Measurements from ENCODE around the gene EMD. TPM values are rescaled to one million over a fixed set of nuclear protein-coding genes. Genes with fewer than 3 reads are reported as not detected.
"Not testable (repeated sequence)": the region's sequence is repeated elsewhere in the genome, so short reads cannot be mapped to it uniquely, and the experiment has no call there.

Gene EMD
- total RNA-seq, 1 experiment from 2014 or later, result 115 TPM

DNA sequence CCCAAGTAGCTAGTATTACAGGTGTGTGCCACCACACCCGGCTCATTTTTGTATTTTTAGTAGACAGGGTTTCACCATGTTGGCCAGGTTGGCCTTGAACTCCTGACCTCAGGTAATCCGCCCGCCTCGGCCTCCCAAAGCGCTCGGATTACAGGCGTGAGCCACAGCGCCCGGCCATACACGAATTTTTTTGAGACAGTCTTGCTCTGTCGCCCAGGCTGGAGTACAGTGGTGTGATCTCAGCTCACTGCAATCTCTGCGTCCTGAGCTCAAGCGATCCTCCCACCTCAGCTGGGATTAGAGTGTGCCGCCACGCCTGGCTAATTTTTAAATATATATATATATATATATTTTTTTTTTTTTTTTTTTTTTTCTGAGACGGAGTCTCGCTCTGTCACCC is 17.3 kb downstream of the EMD start:
- Histone ChIP-seq H3K9me3 (ENCODE audit: control insufficient read depth, low read depth, low read length) (peaks cover 22% of the 10 kb centered on the region), H3K23me2 (ENCODE audit: insufficient read length, low read depth, low read length, poor library complexity, severe bottlenecking) (peaks cover 16% of the 10 kb centered on the region)
- not testable (repeated sequence) for DNase-seq; H3K79me1 ChIP-seq (ENCODE audit: insufficient read depth, low read depth, low read length, poor library complexity, severe bottlenecking); H4K5ac ChIP-seq (ENCODE audit: insufficient read length, low read depth, low read length); H3K18ac ChIP-seq (ENCODE audit: insufficient read length, low read depth, low read length); H3K9ac ChIP-seq (ENCODE audit: extremely low read depth, insufficient read length, low read length); H2AK5ac ChIP-seq (ENCODE audit: insufficient read length, low read length); H3K23ac ChIP-seq (ENCODE audit: insufficient read length, low read depth, low read length); H3K4me1 ChIP-seq (ENCODE audit: insufficient read depth, low read length); H2BK5ac ChIP-seq (ENCODE audit: insufficient read length, low read length); H2BK20ac ChIP-seq (ENCODE audit: low read depth, low read length, poor library complexity, severe bottlenecking); H4K91ac ChIP-seq (ENCODE audit: insufficient read length, low read depth, low read length); H3K4ac ChIP-seq (ENCODE audit: low read depth, low read length); H3K4me2 ChIP-seq (ENCODE audit: insufficient read depth, insufficient read length, low read length); H3K79me2 ChIP-seq (ENCODE audit: insufficient read depth, low read length); H2BK12ac ChIP-seq (ENCODE audit: insufficient read length, low read depth, low read length); H3T11ph ChIP-seq (ENCODE audit: low read length); H3K27me3 Mint-ChIP-seq (ENCODE audit: low read depth); H3K27ac ChIP-seq (ENCODE audit: insufficient read length, low read depth, low read length); H3K27me3 ChIP-seq (ENCODE audit: insufficient read depth, low read length); H2AFZ ChIP-seq (ENCODE audit: low read length); H3K14ac ChIP-seq (ENCODE audit: insufficient read depth, low read length); H3K27ac Mint-ChIP-seq; H2BK120ac ChIP-seq (ENCODE audit: low read depth, low read length, poor library complexity, severe bottlenecking); H2BK15ac ChIP-seq (ENCODE audit: low read depth, low read length); H4K8ac ChIP-seq (replicated peaks; ENCODE audit: insufficient read length, low read depth, low read length); H3K56ac ChIP-seq (ENCODE audit: insufficient read length, low read depth, low read length); H4K20me1 ChIP-seq (ENCODE audit: control insufficient read depth, insufficient read depth, insufficient read length)
- WGBS (ENCODE audit: extremely low coverage, insufficient read length, low lambda C conversion rate), result no CpG with 5 or more reads among the region's 17 CpGs
- peaks cover 41 to 44% of the 10 kb centered on the region in 2 experiments for H3K9me3 Mint-ChIP-seq
- peaks cover 30 to 35% (median 30%) of the 10 kb centered on the region in 3 experiments for H3K36me3 Mint-ChIP-seq (ENCODE audit: insufficient read depth in 1 of 3, low read depth in 3 of 3)
- H3K4me3 Mint-ChIP-seq, result peak overlapping the region; percentile 96 to 97; a peak in 3 of 5 replicates
- peaks cover 0 to 15% of the 10 kb centered on the region in 2 experiments; a peak in 2 of 4 replicates for H3K4me1 Mint-ChIP-seq
